HepG2 (cell line): ENCODE measurements around the gene DTYMK. TPM values are rescaled to one million over a fixed set of nuclear protein-coding genes. Genes with fewer than 3 reads are reported as not detected.

Source experiments
- ATAC-seq: fragments of 200-7000 bp; cut with Tn5 transposase; 3 replicates; pipeline ENCODE4 v1.9.1; 2020; ENCODE audit warnings: mild to moderate bottlenecking, moderate library complexity
- BruUV-seq: library from RNA; stranded (reverse); fragments of 400-500 nt; replicated peaks from 2 replicates; lab custom pipeline; 2021; lab: Mats Ljungman, UMichigan
- CTCF ChIA-PET: fragments of 300-600 bp; formaldehyde crosslinking; extraction: SDS; loops from one replicate; lab custom pipeline; 2021; ENCODE audit warnings: low total read pairs, inconsistent platforms, low intra/inter-chr PET ratio; lab: Yijun Ruan, JAX
- POLR2A ChIA-PET: fragments of 350-600 bp; sonication (Branson Sonifier 250); formaldehyde crosslinking; loops from one replicate; lab custom pipeline; 2020; ENCODE audit warnings: antibody characterized with exemption, inconsistent platforms; lab: Yijun Ruan, JAX
- DNase-seq: peaks from one replicate; pipeline ENCODE4 v3.0.0-alpha.2; 2015; ENCODE audit warnings: low spot score
- FAIRE-seq: peaks from 3 replicates; lab custom pipeline; 2011; peaks lifted over from hg19 to GRCh38; lab: Jason Lieb, UNC
- H2AFZ ChIP-seq: one replicate; pipeline ENCODE4 v1.6.1; 2011; ENCODE audit warnings: low read length, inconsistent platforms
- H3K27ac ChIP-seq: fragments of 300-600 bp; 3 replicates; pipeline ENCODE4 v1.8.0; 2011; ENCODE audit warnings: mixed run types, mild to moderate bottlenecking, mixed read lengths, low read length, inconsistent platforms; ENCODE audit not compliant: insufficient read depth; ENCODE audit errors: extremely low read length
- H3K27me3 ChIP-seq, 2 experiments: fragments of 200-600 bp in 1 of 2; 2 replicates in 1 of 2; 3 replicates in 1 of 2; pipeline versions ENCODE4 v1.6.0 to v1.8.0; 2011; ENCODE audit warnings: low read length in 2 of 2, mild to moderate bottlenecking in 2 of 2, moderate library complexity in 2 of 2, inconsistent platforms in 1 of 2; ENCODE audit not compliant: insufficient read depth in 2 of 2, control insufficient read depth in 1 of 2
- H3K36me3 ChIP-seq, 2 experiments: fragments of 200-600 bp in 1 of 2; replicated peaks in 1 of 2; 2 replicates in 1 of 2; 3 replicates in 1 of 2; pipeline versions ENCODE4 v1.5.1 to v1.8.0; 2011; ENCODE audit warnings: low read length in 2 of 2, inconsistent platforms in 1 of 2; ENCODE audit not compliant: insufficient read depth in 2 of 2, control insufficient read depth in 1 of 2
- H3K4me1 ChIP-seq: 2 replicates; pipeline ENCODE4 v1.5.1; 2012; ENCODE audit warnings: low read length, inconsistent platforms; ENCODE audit not compliant: insufficient read depth
- H3K4me2 ChIP-seq: 2 replicates; pipeline ENCODE4 v1.6.0; 2011; ENCODE audit warnings: low read depth, low read length, inconsistent platforms
- H3K4me3 ChIP-seq, 3 experiments: fragments of 200-600 bp in 1 of 3; sonication (generic), shearing (Covaris generic) in 1 of 3; replicated peaks in 1 of 3; 2 replicates each; pipeline ENCODE4 v1.5.1; 2011 to 2016; ENCODE audit warnings: low read length in 3 of 3, inconsistent platforms in 2 of 3, low read depth in 2 of 3, mild to moderate bottlenecking in 2 of 3, control low read depth in 1 of 3, mixed read lengths in 1 of 3; ENCODE audit not compliant: insufficient read depth in 1 of 3
- H3K79me2 ChIP-seq: one replicate; pipeline ENCODE4 v1.6.1; 2011; ENCODE audit warnings: low read length, inconsistent platforms; ENCODE audit not compliant: insufficient read depth
- H3K9ac ChIP-seq: 2 replicates; pipeline ENCODE4 v1.6.0; 2011; ENCODE audit warnings: mild to moderate bottlenecking, low read depth, low read length, inconsistent platforms; ENCODE audit not compliant: insufficient read depth
- H3K9me3 ChIP-seq: 2 replicates; pipeline ENCODE4 v1.5.1; 2012; ENCODE audit warnings: mild to moderate bottlenecking, low read length
- H4K20me1 ChIP-seq: 2 replicates; pipeline ENCODE4 v1.6.0; 2011; ENCODE audit warnings: inconsistent platforms, mild to moderate bottlenecking, low read length, moderate library complexity; ENCODE audit not compliant: insufficient read depth
- FOXM1 ChIP-seq: sonication (generic); formaldehyde crosslinking; IDR thresholded peaks from 2 replicates; pipeline ENCODE4 v1.5.0; 2020; ENCODE audit warnings: missing genetic modification reagents
- MED8 ChIP-seq: sonication (generic); formaldehyde crosslinking; IDR thresholded peaks from 2 replicates; pipeline ENCODE4 v1.8.1; 2023; ENCODE audit warnings: mild to moderate bottlenecking, missing genetic modification reagents; ENCODE audit not compliant: insufficient replicate concordance
- ZNF17 ChIP-seq: sonication (generic); formaldehyde crosslinking; IDR thresholded peaks from 2 replicates; pipeline ENCODE4 v1.5.0; 2020; ENCODE audit warnings: mild to moderate bottlenecking, missing genetic modification reagents
- ZNF207 ChIP-seq: fragments of 450-650 bp; IDR thresholded peaks from 2 replicates; pipeline ENCODE4 v1.6.1; 2016; ENCODE audit warnings: antibody characterized with exemption, borderline replicate concordance
- ZNF431 ChIP-seq: sonication (generic); formaldehyde crosslinking; IDR thresholded peaks from 2 replicates; pipeline ENCODE4 v1.9.0; 2022; ENCODE audit warnings: missing genetic modification reagents, low read depth, mild to moderate bottlenecking, borderline replicate concordance
- ZNF501 ChIP-seq: sonication (generic); formaldehyde crosslinking; IDR thresholded peaks from 2 replicates; pipeline ENCODE4 v1.5.1; 2020; ENCODE audit warnings: mild to moderate bottlenecking, moderate library complexity, missing genetic modification reagents
- ZNF577 ChIP-seq: sonication (generic); formaldehyde crosslinking; IDR thresholded peaks from 2 replicates; pipeline ENCODE4 v1.4.0; 2020; ENCODE audit warnings: mild to moderate bottlenecking, low read depth, missing genetic modification reagents, borderline replicate concordance
- ZNF670 ChIP-seq: sonication (generic); formaldehyde crosslinking; IDR thresholded peaks from 2 replicates; pipeline ENCODE4 v1.8.0; 2022; ENCODE audit warnings: mild to moderate bottlenecking, missing genetic modification reagents, borderline replicate concordance
- WGBS: methylation state at CpG from one replicate; pipeline ENCODE4 v1.1.6; 2017; ENCODE audit warnings: low lambda C conversion rate; 5-methylcytosine and 5-hydroxymethylcytosine counted together
- in situ Hi-C: cut with HindIII; loops from 2 replicates; pipeline ENCODE4 v1.10.0; 2017; ENCODE audit warnings: low pct_unique_long_range_greater_than_20kb; ENCODE audit not compliant: extremely low pct_ligation_motif_present
- intact Hi-C: fragments of 100-400 bp; cut with micrococcal nuclease; formaldehyde crosslinking; loops from one replicate; pipeline ENCODE4 v1.10.0; 2022; ENCODE audit not compliant: unreplicated experiment
- polyA plus RNA-seq, 8 experiments: library from polyadenylated mRNA; depleted of rRNA in 3 of 8; stranded (reverse) in 7 of 8; unstranded in 1 of 8; fragments of >200 nt; fragmentation: Illumina TruSeq in 4 of 8; extraction: Trizol in 4 of 8; gene quantifications; 2 replicates each; pipeline versions ENCODE4 v1.2.1 to v1.2.3, GENCODE V29; 2011 to 2016; ENCODE audit warnings: low read depth in 4 of 8, missing spikeins in 1 of 8, mixed read lengths in 1 of 8; ENCODE audit not compliant: insufficient read depth in 1 of 8
- total RNA-seq, 5 experiments: library from RNA; depleted of rRNA; stranded (reverse); fragments of >200 nt; fragmentation: Illumina TruSeq; extraction: Trizol; gene quantifications; 2 replicates each; pipeline ENCODE4 v1.2.3, GENCODE V29; 2016; ENCODE audit warnings: low read depth in 1 of 5

Gene DTYMK
- total and polyA plus RNA-seq, 2 of the 13 experiments (the other 11 are each of a cell fraction or from before 2014, with no cell fraction given) = 57.5 to 134 TPM

DNA sequence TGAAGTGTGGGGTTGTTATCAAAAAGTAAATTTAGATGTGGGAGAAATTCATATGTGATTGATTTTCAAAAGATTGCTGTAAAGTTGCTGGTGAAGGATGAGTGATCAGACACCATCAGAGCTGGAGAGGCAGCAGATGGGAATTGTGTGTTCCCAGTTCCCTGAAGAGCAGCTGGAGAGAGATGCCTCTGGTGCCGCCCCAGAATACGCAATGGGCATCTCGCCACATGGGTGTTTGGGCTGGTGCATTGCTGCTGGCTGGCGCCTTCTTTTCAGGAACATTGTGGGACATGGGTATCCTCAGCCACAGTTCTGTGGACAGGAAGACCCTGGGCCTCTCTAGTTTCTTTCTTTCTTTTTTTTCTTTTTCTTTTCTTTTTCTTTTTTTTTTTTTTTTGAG, 37.2 kb downstream of the DTYMK start:
- Histone ChIP-seq H3K27ac (no peak overlapping the region), H3K4me2 (no peak overlapping the region), H4K20me1 (0 out of 2 replicates have a peak, but pooled peaks cover 4% of the 10 kb centered on the region), H3K9ac (no peak overlapping the region), H2AFZ (no peak overlapping the region), H3K36me3 (peaks cover 9 to 31% of the 10 kb centered on the region in 2 experiments), H3K79me2 (peaks cover 81% of the 10 kb centered on the region), H3K4me1 (peaks cover 78% of the 10 kb centered on the region), H3K4me3 (no peak overlapping the region), H3K27me3 (no peaks in the 10 kb centered on the region), H3K9me3 (no peaks in the 10 kb centered on the region)
- ChIA-PET CTCF (no interaction called here), POLR2A (no interaction called here)
- FAIRE-seq = no peak
- WGBS = 100% methylated on average over 4 of the region's 4 CpGs
- intact Hi-C loops (loop anchor here (5.0 kb wide), 2 partner anchors 38 to 102 kb away; partner anchors contain the start of gene DTYMK), in situ Hi-C loops (loop anchor here (25.0 kb wide), 1 partner anchor 787 kb away; the partner anchor contains the start of gene AGXT)
- ATAC-seq = no peak
- no peak for DNase-seq
- TF ChIP-seq FOXM1 (CRISPR knock-in tag) (no peak), MED8 (CRISPR knock-in tag) (no peak), ZNF577 (CRISPR knock-in tag) (no peak), ZNF431 (no peak), ZNF17 (no peak), ZNF670 (CRISPR knock-in tag) (no peak)
- no TSS peak for BruUV-seq

GRCh38 chr2:241648453-241648852, 38.2 kb downstream of the DTYMK start:
- 93% methylated on average over 6 of the region's 6 CpGs for WGBS
- H3K4me3 ChIP-seq = no peak overlapping the region
- no peak overlapping the region for H2AFZ ChIP-seq
- TF ChIP-seq ZNF207 = no peak
- 0 out of 2 replicates have a peak, but pooled peaks have one; percentile 5 for TF ChIP-seq ZNF501 (CRISPR knock-in tag)
- H3K4me2 ChIP-seq = no peak overlapping the region
- no peak for DNase-seq
- no TSS peak for BruUV-seq
- ChIA-PET POLR2A (interaction anchor here (1.0 to 1.2 kb wide), 2 partner anchors 38 to 53 kb away, joined by 3 read pairs; partner anchors contain the start of gene DTYMK), CTCF (no interaction called here)
- H3K4me1 ChIP-seq = peaks cover 80% of the 10 kb centered on the region
- intact Hi-C loops = loop anchor here (5.0 kb wide), 2 partner anchors 39 to 101 kb away; partner anchors contain the start of gene DTYMK
- no peak for FAIRE-seq
- 0 out of 2 replicates have a peak, but pooled peaks cover 4% of the 10 kb centered on the region for H4K20me1 ChIP-seq
- ATAC-seq = no peak
- H3K9me3 ChIP-seq = no peaks in the 10 kb centered on the region
- H3K79me2 ChIP-seq = peaks cover 90% of the 10 kb centered on the region
- H3K9ac ChIP-seq = no peak overlapping the region
- H3K27me3 ChIP-seq = no peaks in the 10 kb centered on the region
- H3K36me3 ChIP-seq = peaks cover 7 to 29% of the 10 kb centered on the region in 2 experiments
- no peak overlapping the region for H3K27ac ChIP-seq
- in situ Hi-C loops = loop anchor here (25.0 kb wide), 1 partner anchor 786 kb away; the partner anchor contains the start of gene AGXT
